Measurements from ENCODE around the gene KRT15. TPM values are rescaled to one million over a fixed set of nuclear protein-coding genes. Genes with fewer than 3 reads are reported as not detected.

The KRT15 gene
- total RNA-seq, 1 donor = 0.63 TPM

DNA sequence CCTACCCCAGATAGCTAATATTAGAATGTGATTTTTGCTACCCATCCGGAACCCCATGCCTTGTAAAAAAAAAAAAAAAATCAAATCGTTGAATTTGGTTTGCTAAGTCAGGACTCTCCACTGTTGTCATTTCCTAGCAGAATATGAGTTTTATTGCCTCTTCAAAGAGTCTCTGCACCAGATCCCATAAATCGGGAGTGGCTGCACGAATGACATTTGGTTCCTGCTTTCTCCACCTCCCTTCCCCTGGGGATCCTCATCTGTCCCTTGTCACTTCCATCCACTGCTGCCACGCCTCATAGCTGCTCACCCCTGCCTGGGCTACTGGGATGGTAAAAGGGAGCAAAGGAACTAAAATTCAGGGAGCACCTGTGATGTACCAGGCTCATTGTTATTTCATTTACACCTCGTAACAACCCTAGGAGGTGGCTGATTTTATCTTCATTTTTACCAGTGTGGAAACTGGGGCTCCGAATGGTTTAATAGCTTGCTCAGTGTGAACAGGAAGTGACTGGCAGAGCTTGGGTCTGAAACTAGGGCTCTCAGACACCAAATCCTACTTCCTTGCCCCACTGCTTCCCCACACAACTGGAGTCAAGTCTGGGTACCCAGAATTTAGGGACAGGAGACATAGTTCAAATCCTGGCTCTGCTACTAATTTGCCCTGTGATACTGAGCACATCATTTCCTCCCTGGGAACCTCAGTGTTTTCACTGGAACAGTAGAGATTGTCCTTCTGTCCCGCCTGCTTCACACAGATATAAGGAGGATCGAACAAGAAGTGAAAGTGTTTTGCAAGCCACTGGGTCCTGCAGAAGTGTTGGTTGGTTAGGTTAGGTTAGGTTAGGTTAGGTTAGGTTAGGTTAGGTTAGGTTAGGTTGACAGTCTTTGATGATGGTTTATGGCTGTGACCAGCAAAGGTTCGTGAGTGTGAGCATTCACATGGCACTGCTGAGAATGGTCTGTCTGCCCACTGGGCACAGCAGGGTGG lies 28.4 kb downstream of the KRT15 start:
- TF ChIP-seq, protein P1, sequence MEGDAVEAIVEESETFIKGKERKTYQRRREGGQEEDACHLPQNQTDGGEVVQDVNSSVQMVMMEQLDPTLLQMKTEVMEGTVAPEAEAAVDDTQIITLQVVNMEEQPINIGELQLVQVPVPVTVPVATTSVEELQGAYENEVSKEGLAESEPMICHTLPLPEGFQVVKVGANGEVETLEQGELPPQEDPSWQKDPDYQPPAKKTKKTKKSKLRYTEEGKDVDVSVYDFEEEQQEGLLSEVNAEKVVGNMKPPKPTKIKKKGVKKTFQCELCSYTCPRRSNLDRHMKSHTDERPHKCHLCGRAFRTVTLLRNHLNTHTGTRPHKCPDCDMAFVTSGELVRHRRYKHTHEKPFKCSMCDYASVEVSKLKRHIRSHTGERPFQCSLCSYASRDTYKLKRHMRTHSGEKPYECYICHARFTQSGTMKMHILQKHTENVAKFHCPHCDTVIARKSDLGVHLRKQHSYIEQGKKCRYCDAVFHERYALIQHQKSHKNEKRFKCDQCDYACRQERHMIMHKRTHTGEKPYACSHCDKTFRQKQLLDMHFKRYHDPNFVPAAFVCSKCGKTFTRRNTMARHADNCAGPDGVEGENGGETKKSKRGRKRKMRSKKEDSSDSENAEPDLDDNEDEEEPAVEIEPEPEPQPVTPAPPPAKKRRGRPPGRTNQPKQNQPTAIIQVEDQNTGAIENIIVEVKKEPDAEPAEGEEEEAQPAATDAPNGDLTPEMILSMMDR (IDR thresholded peaks at IDR 0.05; ENCODE audit: insufficient read depth, low read length) = no peak
- no peak overlapping the region for H3K4me3 ChIP-seq (ENCODE audit: low read depth, low read length)
- no peak for DNase-seq (ENCODE audit: low read depth)

DNA sequence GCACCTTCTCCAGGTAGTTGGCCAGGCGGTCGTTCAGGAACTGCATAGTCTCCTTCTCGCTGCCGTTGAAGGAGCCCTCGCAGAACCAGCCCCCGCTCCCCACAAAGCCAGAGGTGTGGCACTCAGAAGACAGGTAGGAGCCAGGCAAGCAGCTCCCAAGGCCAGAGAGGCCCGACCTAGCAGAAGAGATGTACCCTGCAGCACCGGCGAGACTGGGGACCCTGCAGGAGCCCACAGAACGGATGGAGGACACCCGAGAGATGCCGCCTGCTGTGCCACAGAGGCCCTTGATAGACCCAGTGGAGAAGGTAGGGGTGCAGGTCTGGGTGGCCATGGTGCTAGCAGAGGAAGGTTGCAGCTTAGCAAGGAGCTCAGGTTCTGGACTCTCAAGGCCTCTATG lies 29.2 kb downstream of the KRT15 start, which contains the start of gene KRT36:
KRT36 (minus strand) TSS at position 380 of the 400 bp plus-strand sequence; CDS start at position 334, 46 bp downstream.
- TF ChIP-seq, protein P1 (IDR thresholded peaks at IDR 0.05; ENCODE audit: insufficient read depth, low read length) = no peak
- H3K4me3 ChIP-seq (ENCODE audit: low read depth, low read length) = no peak within 1 kb of the TSS
- DNase-seq (ENCODE audit: low read depth) = no peak

DNA sequence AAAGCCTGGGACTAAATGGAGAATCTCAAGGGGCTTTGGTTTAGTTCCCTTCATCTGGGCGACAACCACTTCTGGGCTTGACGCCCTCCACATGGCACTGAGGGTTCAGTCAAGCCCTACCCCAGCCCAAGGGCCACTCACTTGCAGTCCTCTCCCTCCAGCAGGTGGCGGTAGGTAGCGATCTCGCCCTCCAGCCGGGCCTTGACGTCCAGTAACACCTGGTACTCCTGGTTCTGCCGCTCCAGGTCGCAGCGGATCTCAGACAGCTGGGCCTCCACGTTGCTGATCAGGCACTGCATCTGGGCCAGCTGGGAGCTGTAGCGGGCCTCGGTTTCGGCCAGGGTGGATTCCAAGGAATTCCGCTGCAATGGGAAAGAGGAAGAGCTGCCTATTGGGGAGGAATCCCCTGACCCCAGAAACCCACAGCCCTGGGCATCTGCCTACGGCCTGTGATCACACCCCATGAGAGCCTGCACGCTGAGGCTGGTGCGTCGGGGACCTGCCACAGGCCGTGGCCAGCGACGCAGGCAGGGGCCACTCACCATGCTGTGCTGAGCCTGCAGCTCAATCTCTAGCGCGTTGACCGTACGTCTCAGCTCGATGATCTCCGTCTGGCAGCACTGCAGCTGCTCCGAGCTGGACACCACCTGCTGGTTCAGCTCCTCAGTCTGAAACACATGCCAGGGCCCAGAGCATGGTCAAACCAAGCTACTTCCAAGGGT lies 31.7 kb downstream of the KRT15 start:
- TF ChIP-seq, protein P1 (IDR thresholded peaks at IDR 0.05; ENCODE audit: insufficient read depth, low read length) = peak; percentile 35
- DNase-seq (ENCODE audit: low read depth) = no peak
- no peak overlapping the region for H3K4me3 ChIP-seq (ENCODE audit: low read depth, low read length)

DNA sequence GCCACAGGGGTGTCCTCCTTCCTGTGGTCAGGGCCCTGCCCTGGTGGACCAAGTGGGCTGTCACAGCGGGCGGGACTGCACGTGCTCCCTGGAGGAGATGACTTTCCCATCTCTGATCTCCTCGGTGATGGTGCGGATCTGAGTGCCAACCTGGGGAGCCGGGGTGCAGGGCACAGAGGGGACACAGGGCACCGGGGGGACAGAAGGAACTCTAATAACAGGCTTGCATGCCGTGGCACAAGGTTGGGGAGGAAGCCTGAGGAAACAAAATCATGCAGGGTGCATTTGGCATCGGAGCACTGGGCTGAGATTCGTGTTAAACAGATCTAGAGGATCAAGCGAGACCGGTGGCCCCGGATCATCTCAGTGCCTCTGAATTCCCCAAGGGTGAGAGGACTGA lies 32.4 kb downstream of the KRT15 start:
- H3K4me3 ChIP-seq (ENCODE audit: low read depth, low read length) = no peak overlapping the region
- TF ChIP-seq, protein P1 (IDR thresholded peaks at IDR 0.05; ENCODE audit: insufficient read depth, low read length) = no peak

DNA sequence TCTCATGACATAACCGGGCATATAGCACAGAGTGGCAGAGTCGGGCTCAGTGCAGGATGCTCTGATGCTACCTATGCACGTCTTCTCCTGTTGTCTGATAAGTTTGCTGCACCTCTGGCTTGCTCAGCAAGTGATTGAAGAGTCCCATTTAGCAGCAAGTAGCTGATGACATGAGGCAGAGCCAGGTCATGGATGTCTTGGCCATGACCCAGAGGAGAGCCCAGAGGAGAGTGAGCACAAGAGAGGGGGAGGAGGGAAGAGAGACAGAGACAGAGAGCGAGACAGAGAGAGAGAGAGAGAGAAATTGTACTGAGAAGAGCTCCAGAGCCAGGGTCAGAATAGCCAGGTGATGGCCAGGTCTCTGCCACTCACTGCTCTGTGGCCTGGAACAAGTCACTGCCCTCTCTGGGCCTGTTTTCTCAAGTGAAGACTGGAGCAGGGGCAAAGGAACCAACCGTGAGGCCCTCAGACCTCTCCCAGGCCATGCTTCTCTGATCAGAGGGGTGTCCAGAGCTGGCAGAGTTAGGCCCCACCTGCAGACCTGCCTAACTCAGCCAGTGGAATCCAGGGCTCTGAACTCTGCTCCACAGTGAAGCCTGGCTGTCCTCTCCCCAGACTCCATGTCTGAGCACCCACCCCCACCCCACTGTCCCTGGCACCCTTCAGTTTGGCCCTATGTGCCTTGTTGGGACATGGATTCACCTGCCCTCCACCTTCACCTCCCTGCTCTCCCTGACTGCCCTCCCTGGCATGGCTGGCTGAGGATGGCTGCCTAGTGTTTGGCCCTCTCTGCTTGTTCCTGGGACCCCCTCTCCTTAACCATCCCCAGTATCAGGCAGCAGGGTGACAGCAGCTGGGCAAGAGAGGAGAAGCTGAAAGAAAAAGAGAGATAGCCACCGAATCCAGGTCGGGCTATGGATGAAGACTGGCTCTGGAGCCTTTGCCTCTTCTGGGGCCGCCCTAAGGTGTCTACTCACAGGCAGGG lies 33.5 kb downstream of the KRT15 start:
- TF ChIP-seq, protein P1 (IDR thresholded peaks at IDR 0.05; ENCODE audit: insufficient read depth, low read length) = no peak
- H3K4me3 ChIP-seq (ENCODE audit: low read depth, low read length) = no peak overlapping the region
- DNase-seq (ENCODE audit: low read depth) = no peak

More for the DNA sequence above, 32.4 kb downstream of the KRT15 start:
- no peak for DNase-seq (ENCODE audit: low read depth)
